ENCODE measurements around the gene NPDC1. TPM values are rescaled to one million over a fixed set of nuclear protein-coding genes. Genes with fewer than 3 reads are reported as not detected.

The NPDC1 gene
- total RNA-seq, 2 experiments from 2014 or later = 14.2 to 15.9 TPM

DNA sequence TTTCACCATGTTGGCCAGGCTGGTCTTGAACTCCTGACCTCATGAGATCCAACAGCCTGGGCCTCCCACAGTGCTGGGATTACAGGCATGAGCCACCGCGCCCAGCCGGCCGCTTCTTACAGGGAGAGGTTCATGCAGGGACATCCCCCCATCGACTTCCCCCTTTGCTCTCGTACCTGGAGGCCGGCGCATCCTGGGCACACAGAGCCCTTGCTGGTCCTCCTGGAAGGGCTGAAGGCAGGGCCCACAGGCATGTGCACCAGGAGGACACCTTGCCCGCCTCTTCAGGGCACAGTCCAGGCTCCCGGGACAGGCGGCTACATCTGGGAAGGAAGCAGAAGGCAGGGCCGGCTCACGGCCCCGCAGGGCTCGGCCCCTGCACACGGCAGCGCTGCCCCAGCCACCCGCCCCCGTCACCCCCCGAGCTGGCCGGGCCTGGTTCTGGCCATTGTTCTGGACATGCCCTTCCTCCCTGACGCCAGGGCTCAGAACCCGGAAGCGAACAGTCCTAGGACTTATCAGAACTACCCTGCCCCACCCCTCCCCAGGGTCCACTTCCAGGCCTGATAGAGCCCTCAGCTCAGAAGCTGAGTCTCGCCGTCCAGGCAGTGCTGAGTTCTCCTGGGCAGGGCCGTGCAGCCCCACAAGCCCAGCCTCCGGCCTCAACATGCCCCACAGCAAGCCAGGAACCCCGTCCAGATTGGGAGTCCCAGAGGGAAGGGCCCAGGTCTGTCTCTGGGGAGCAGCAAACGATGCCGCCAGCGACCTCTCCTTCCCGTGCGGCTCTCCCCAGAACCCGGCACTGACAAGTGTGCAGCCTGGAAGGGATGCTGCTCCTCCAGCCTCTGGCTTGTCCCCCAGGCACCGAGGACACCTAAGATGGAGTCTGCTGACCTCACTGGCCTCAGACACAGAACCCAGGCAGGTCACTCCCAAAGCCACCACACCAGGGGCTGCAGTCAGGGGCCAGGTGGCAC lies 2.9 kb downstream of the NPDC1 start:
- CTCF ChIA-PET = interaction anchor here (2.1 to 2.2 kb wide), 2 partner anchors 8 to 14 kb away, joined by 5 to 13 read pairs; no protein-coding TSS in a partner anchor
- H3K27ac Mint-ChIP-seq = no peak overlapping the region
- H3K4me1 Mint-ChIP-seq (ENCODE audit: low read depth) = peaks cover 9% of the 10 kb centered on the region
- H3K36me3 Mint-ChIP-seq (ENCODE audit: low read depth) = no peaks in the 10 kb centered on the region
- intact Hi-C loops (cut with micrococcal nuclease) = no loop called here
- DNase-seq = no peak
- no peaks in the 10 kb centered on the region for H3K9me3 Mint-ChIP-seq
- H3K27me3 Mint-ChIP-seq (ENCODE audit: low read depth) = peaks cover 34% of the 10 kb centered on the region
- H3K4me3 Mint-ChIP-seq = no peak overlapping the region

DNA sequence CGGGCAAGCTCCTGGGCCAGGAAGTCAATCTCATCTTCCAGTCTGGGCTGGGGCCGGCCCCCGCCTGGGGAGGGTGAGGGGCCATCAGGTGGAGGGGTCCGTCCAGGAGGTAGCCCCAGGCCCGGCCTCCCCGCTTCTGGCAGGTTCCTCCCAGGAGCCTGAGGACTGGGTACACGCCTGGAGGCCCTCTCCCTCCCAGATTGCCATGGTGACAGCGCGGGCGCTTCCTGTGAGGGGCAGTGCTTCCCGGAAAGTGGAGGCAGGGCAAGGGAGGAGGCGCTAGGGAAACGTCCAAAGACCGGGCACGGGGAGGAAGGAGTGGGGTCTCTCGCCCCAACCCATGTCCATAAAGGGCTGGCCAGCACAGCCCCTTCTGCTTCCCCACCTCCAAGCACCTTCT lies 4.9 kb downstream of the NPDC1 start:
- no peaks in the 10 kb centered on the region for H3K36me3 Mint-ChIP-seq (ENCODE audit: low read depth)
- intact Hi-C loops (cut with micrococcal nuclease) = no loop called here
- H3K9me3 Mint-ChIP-seq = no peaks in the 10 kb centered on the region
- peaks cover 6% of the 10 kb centered on the region for H3K4me1 Mint-ChIP-seq (ENCODE audit: low read depth)
- H3K27ac Mint-ChIP-seq = no peak overlapping the region
- H3K27me3 Mint-ChIP-seq (ENCODE audit: low read depth) = peaks cover 18% of the 10 kb centered on the region
- CTCF ChIA-PET = no interaction called here
- DNase-seq = no peak
- H3K4me3 Mint-ChIP-seq = no peak overlapping the region

DNA sequence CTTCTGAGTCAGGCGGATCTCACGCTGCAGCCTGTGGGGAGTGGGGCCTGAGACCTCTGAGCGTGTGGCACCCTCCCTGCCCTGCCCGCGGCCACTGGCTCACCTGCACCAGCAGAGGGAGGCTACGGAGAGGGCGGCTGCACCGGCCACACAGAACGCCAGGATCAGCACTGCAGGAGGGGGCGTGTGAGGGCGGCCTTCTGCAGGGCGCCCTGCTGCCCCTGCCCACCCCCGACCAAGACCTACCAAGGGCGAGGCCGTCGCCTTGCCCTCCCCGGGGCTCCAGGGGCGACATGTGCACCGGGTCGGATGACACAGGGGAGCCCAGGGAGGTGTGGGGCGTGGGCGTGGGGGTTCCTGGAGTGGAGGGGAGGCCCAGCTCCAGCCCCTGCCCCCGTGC lies 5.4 kb downstream of the NPDC1 start:
- no peaks in the 10 kb centered on the region for H3K36me3 Mint-ChIP-seq (ENCODE audit: low read depth)
- no peak overlapping the region for H3K27ac Mint-ChIP-seq
- CTCF ChIA-PET = no interaction called here
- intact Hi-C loops (cut with micrococcal nuclease) = no loop called here
- DNase-seq = no peak
- peaks cover 6% of the 10 kb centered on the region for H3K4me1 Mint-ChIP-seq (ENCODE audit: low read depth)
- no peaks in the 10 kb centered on the region for H3K9me3 Mint-ChIP-seq
- no peak overlapping the region for H3K4me3 Mint-ChIP-seq
- H3K27me3 Mint-ChIP-seq (ENCODE audit: low read depth) = peaks cover 18% of the 10 kb centered on the region

- intact Hi-C loops (cut with micrococcal nuclease) = no loop called here
- no peak for DNase-seq
- H3K9me3 Mint-ChIP-seq = no peaks in the 10 kb centered on the region
- CTCF ChIA-PET = interaction anchor here (0.7 to 2.5 kb wide), 4 partner anchors 9 to 28 kb away, joined by 3 to 12 read pairs (median 4); no protein-coding TSS in a partner anchor
- no peaks in the 10 kb centered on the region for H3K36me3 Mint-ChIP-seq (ENCODE audit: low read depth)
- peaks cover 7% of the 10 kb centered on the region for H3K4me1 Mint-ChIP-seq (ENCODE audit: low read depth)
- H3K27ac Mint-ChIP-seq = no peak overlapping the region
- peaks cover 14% of the 10 kb centered on the region for H3K27me3 Mint-ChIP-seq (ENCODE audit: low read depth)
- no peak overlapping the region for H3K4me3 Mint-ChIP-seq
Measured at GRCh38 chr9:137039611-137040366, 6.2 kb downstream of the NPDC1 start.

GRCh38 chr9:137038916-137039315 lies 7.1 kb downstream of the NPDC1 start:
- Mint-ChIP-seq H3K4me1 (ENCODE audit: low read depth) (peaks cover 10% of the 10 kb centered on the region), H3K36me3 (ENCODE audit: low read depth) (no peaks in the 10 kb centered on the region), H3K4me3 (no peak overlapping the region), H3K27ac (no peak overlapping the region), H3K9me3 (no peaks in the 10 kb centered on the region), H3K27me3 (ENCODE audit: low read depth) (peaks cover 6% of the 10 kb centered on the region)
- intact Hi-C loops (cut with micrococcal nuclease) = no loop called here
- no peak for DNase-seq
- CTCF ChIA-PET = interaction anchor here (1.7 to 2.5 kb wide), 3 partner anchors 10 to 29 kb away, joined by 4 to 12 read pairs (median 5); no protein-coding TSS in a partner anchor

- no peak overlapping the region for H3K4me3 Mint-ChIP-seq
- intact Hi-C loops (cut with micrococcal nuclease) = no loop called here
- H3K36me3 Mint-ChIP-seq (ENCODE audit: low read depth) = no peaks in the 10 kb centered on the region
- H3K27ac Mint-ChIP-seq = no peak overlapping the region
- H3K4me1 Mint-ChIP-seq (ENCODE audit: low read depth) = peaks cover 14% of the 10 kb centered on the region
- H3K9me3 Mint-ChIP-seq = no peaks in the 10 kb centered on the region
- CTCF ChIA-PET = interaction anchor here (0.6 to 5.0 kb wide), 4 partner anchors 8 to 124 kb away, joined by 3 to 48 read pairs (median 21); no protein-coding TSS in a partner anchor
- no peak for DNase-seq
- H3K27me3 Mint-ChIP-seq (ENCODE audit: low read depth) = no peaks in the 10 kb centered on the region
Measured at GRCh38 chr9:137037483-137037882, 8.5 kb downstream of the NPDC1 start.

- no peak overlapping the region for H3K27ac Mint-ChIP-seq
- CTCF ChIA-PET = interaction anchor here (0.8 to 5.0 kb wide), 3 partner anchors 9 to 89 kb away, joined by 4 to 48 read pairs (median 30); partner anchors contain the start of gene NPDC1
- DNase-seq = no peak
- peaks cover 17% of the 10 kb centered on the region for H3K4me1 Mint-ChIP-seq (ENCODE audit: low read depth)
- intact Hi-C loops (cut with micrococcal nuclease) = no loop called here
- H3K4me3 Mint-ChIP-seq = no peak overlapping the region
- no peaks in the 10 kb centered on the region for H3K36me3 Mint-ChIP-seq (ENCODE audit: low read depth)
- no peaks in the 10 kb centered on the region for H3K27me3 Mint-ChIP-seq (ENCODE audit: low read depth)
- no peaks in the 10 kb centered on the region for H3K9me3 Mint-ChIP-seq
Measured at GRCh38 chr9:137037035-137037434, 8.9 kb downstream of the NPDC1 start.

- CTCF ChIA-PET = interaction anchor here (0.7 to 5.0 kb wide), 19 partner anchors 8 to 306 kb away, joined by 3 to 48 read pairs (median 6); partner anchors contain the start of genes NPDC1, SAPCD2 and TMEM141
- Mint-ChIP-seq H3K9me3 (no peaks in the 10 kb centered on the region), H3K27ac (no peak overlapping the region)
Measured at GRCh38 chr9:137035937-137036336, 10.0 kb downstream of the NPDC1 start.

DNA sequence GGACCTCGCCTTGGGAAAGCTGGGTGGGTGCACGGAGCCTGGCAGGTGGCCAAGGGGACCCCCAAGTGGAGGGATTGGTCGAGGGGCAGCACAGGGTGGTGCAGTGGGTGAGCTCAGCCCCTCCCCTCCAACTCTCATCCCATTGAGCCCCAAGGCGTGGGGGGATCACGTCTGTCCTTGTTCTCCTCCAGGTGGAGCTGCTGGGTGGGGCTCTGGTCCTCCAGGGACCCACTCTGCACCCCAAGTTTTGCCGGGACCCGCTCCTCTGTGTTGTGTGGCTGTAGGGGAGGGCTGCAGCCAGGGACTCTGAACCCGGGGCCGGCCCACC lies 10.5 kb downstream of the NPDC1 start:
- no peak overlapping the region for H3K4me3 Mint-ChIP-seq
- H3K36me3 Mint-ChIP-seq (ENCODE audit: low read depth) = no peaks in the 10 kb centered on the region
- no peaks in the 10 kb centered on the region for H3K9me3 Mint-ChIP-seq
- peaks cover 2% of the 10 kb centered on the region for H3K27me3 Mint-ChIP-seq (ENCODE audit: low read depth)
- intact Hi-C loops (cut with micrococcal nuclease) = loop anchor here (1.0 to 2.0 kb wide), 6 partner anchors 31 to 248 kb away; partner anchors contain the start of genes AJM1, SAPCD2 and TMEM141
- CTCF ChIA-PET = interaction anchor here (0.7 to 5.0 kb wide), 38 partner anchors 9 to 308 kb away, joined by 3 to 48 read pairs (median 4); partner anchors contain the start of genes MAN1B1, NELFB, NPDC1 and SAPCD2
- no peak for DNase-seq
- H3K27ac Mint-ChIP-seq = no peak overlapping the region
- H3K4me1 Mint-ChIP-seq (ENCODE audit: low read depth) = peaks cover 25% of the 10 kb centered on the region

More at GRCh38 chr9:137035937-137036336, 10.0 kb downstream of the NPDC1 start:
- Mint-ChIP-seq H3K4me1 (ENCODE audit: low read depth) (peaks cover 21% of the 10 kb centered on the region), H3K36me3 (ENCODE audit: low read depth) (no peaks in the 10 kb centered on the region), H3K4me3 (no peak overlapping the region), H3K27me3 (ENCODE audit: low read depth) (peaks cover 2% of the 10 kb centered on the region)
- intact Hi-C loops (cut with micrococcal nuclease) = loop anchor here (1.0 to 2.0 kb wide), 6 partner anchors 31 to 249 kb away; partner anchors contain the start of genes AJM1, SAPCD2 and TMEM141
- DNase-seq = no peak

DNA sequence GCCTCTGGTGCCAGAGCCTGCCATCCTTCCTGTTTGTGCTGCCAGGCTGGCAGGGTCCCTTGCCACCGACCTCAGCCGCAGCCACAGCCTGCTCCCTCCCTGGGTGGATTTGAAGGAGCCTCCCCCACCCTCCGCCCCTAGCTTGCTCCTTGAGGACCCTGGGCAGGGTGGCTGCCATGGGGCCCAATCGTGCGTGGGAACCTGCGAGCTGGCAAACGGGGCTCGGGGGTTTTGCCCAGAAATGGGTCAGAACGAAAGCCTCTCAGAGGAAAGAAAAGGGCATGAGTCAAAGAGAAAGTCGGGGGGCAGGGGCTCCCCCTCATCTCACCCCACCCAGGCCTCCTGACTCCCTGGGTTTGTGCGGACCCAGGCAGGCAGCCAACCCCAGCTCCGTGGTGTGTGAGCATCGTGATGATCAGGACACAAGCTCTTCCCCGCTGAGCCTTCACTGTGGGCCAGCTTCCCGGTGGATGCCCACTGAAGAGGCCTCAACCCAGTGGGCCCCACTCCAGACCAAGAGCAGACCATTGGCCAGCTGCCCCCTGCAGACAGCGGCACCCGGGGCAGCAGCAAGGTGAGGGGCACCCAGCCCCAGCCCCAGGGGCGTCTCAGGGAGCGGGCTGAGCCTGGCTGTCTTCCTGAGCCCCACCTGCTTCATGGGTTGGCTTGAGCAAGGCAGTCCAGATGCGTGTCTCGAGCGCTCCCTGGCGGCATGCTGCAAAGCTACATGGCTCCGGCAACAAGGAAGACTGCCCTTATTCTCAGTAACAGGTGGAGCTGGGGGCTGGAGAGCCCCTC lies 11.1 kb downstream of the NPDC1 start:
- DNase-seq = peak; percentile 93
- H3K4me3 Mint-ChIP-seq = peak overlapping the region; percentile 59
- H3K4me1 Mint-ChIP-seq (ENCODE audit: low read depth) = peaks cover 30% of the 10 kb centered on the region
- H3K9me3 Mint-ChIP-seq = no peaks in the 10 kb centered on the region
- no peaks in the 10 kb centered on the region for H3K36me3 Mint-ChIP-seq (ENCODE audit: low read depth)
- H3K27ac Mint-ChIP-seq = peak overlapping the region; percentile 79
- intact Hi-C loops (cut with micrococcal nuclease) = loop anchor here (1.0 to 2.0 kb wide), 6 partner anchors 30 to 248 kb away; partner anchors contain the start of genes AJM1, SAPCD2 and TMEM141
- CTCF ChIA-PET = interaction anchor here (0.6 to 5.0 kb wide), 45 partner anchors 9 to 308 kb away, joined by 3 to 48 read pairs (median 4); partner anchors contain the start of genes AJM1, MAN1B1, NELFB and NPDC1
- peaks cover 2% of the 10 kb centered on the region for H3K27me3 Mint-ChIP-seq (ENCODE audit: low read depth)

GRCh38 chr9:137034039-137034708 lies 11.8 kb downstream of the NPDC1 start:
- Mint-ChIP-seq H3K4me3 (peak overlapping the region; percentile 59), H3K9me3 (no peaks in the 10 kb centered on the region), H3K36me3 (ENCODE audit: low read depth) (no peaks in the 10 kb centered on the region), H3K4me1 (ENCODE audit: low read depth) (peaks cover 38% of the 10 kb centered on the region), H3K27me3 (ENCODE audit: low read depth) (peaks cover 5% of the 10 kb centered on the region), H3K27ac (peak overlapping the region; percentile 79)
- intact Hi-C loops (cut with micrococcal nuclease) = loop anchor here (2.0 kb wide), 2 partner anchors 29 to 191 kb away; partner anchors contain the start of gene AJM1
- CTCF ChIA-PET = interaction anchor here (0.6 to 5.0 kb wide), 37 partner anchors 9 to 307 kb away, joined by 3 to 48 read pairs (median 4); partner anchors contain the start of genes AJM1, NELFB, NPDC1 and SAPCD2
- no peak for DNase-seq
